ENCODE data around the gene ERGIC3. TPM values are rescaled to one million over a fixed set of nuclear protein-coding genes. Genes with fewer than 3 reads are reported as not detected.

Gene ERGIC3
- total and polyA plus RNA-seq, 10 of the 15 experiments (the other 5 are each of a cell fraction or from before 2014, with no cell fraction given) = 90.4 to 210 (median 139) TPM

GRCh38 chr20:35546127-35546526 is 4.2 kb downstream of the ERGIC3 start:
- ChIA-PET POLR2A (no interaction called here), RAD21 (ENCODE audit: unreplicated experiment) (no interaction called here), SMC1A (ENCODE audit: uncharacterized antibody, unreplicated experiment) (no interaction called here), CTCF (no interaction called here)
- WGBS (ENCODE audit: insufficient coverage, insufficient replicate concordance, low lambda C conversion rate, missing lambda C conversion rate) = 45% methylated on average over 1 of the region's 1 CpG
- H3K9me3 ChIP-seq (replicated peaks; ENCODE audit: control insufficient read depth, insufficient read depth, low read length) = no peaks in the 10 kb centered on the region
- BruUV-seq (replicated peaks) = no TSS peak
- in situ Hi-C loops (cut with MboI) (no loop called here), intact Hi-C loops (cut with micrococcal nuclease; ENCODE audit: unreplicated experiment) (no loop called here)
- no peak overlapping the region for H3K9ac ChIP-seq (ENCODE audit: control insufficient read depth, insufficient read depth, low read length)
- ATAC-seq = no peak
- no peak overlapping the region for H3K4me3 ChIP-seq
- TF ChIP-seq CUX1 (IDR thresholded peaks at IDR 0.05; ENCODE audit: insufficient replicate concordance, low read depth, low read length) (no peak), NFYB (IDR thresholded peaks at IDR 0.05; ENCODE audit: insufficient read depth, low read depth, low read length) (no peak), BMI1 (IDR thresholded peaks at IDR 0.05; ENCODE audit: borderline replicate concordance) (no peak), MYB (IDR thresholded peaks at IDR 0.05; ENCODE audit: borderline replicate concordance, low read depth, low read length) (no peak), RUNX3 (IDR thresholded peaks at IDR 0.05; ENCODE audit: low read length) (no peak), ZNF217 (IDR thresholded peaks at IDR 0.05) (no peak), REST (IDR thresholded peaks at IDR 0.05; ENCODE audit: low read depth, low read length) (no peak), HDGF (IDR thresholded peaks at IDR 0.05) (no peak), ZBED1 (IDR thresholded peaks at IDR 0.05; ENCODE audit: borderline replicate concordance) (no peak), CREM (IDR thresholded peaks at IDR 0.05; ENCODE audit: low read depth) (no peak)
- TF ChIP-seq, protein P1, sequence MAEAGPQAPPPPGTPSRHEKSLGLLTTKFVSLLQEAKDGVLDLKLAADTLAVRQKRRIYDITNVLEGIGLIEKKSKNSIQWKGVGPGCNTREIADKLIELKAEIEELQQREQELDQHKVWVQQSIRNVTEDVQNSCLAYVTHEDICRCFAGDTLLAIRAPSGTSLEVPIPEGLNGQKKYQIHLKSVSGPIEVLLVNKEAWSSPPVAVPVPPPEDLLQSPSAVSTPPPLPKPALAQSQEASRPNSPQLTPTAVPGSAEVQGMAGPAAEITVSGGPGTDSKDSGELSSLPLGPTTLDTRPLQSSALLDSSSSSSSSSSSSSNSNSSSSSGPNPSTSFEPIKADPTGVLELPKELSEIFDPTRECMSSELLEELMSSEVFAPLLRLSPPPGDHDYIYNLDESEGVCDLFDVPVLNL (IDR thresholded peaks at IDR 0.05; ENCODE audit: low read depth, low read length) = no peak
- TF ChIP-seq, protein P2, sequence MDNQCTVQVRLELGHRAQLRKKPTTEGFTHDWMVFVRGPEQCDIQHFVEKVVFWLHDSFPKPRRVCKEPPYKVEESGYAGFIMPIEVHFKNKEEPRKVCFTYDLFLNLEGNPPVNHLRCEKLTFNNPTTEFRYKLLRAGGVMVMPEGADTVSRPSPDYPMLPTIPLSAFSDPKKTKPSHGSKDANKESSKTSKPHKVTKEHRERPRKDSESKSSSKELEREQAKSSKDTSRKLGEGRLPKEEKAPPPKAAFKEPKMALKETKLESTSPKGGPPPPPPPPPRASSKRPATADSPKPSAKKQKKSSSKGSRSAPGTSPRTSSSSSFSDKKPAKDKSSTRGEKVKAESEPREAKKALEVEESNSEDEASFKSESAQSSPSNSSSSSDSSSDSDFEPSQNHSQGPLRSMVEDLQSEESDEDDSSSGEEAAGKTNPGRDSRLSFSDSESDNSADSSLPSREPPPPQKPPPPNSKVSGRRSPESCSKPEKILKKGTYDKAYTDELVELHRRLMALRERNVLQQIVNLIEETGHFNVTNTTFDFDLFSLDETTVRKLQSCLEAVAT (IDR thresholded peaks at IDR 0.05) = no peak
- H3K79me2 ChIP-seq (ENCODE audit: control insufficient read depth, insufficient read depth, low read length) = peaks cover 6% of the 10 kb centered on the region; the same call in 1 of the 2 replicates
- H3K4me2 ChIP-seq (ENCODE audit: control insufficient read depth, insufficient read depth) = no peak overlapping the region
- peaks cover 12% of the 10 kb centered on the region for H3K4me1 ChIP-seq (ENCODE audit: control insufficient read depth, insufficient read depth, low read length)
- DNase-seq (ENCODE audit: low read depth, low spot score) = no peak
- H4K20me1 ChIP-seq (ENCODE audit: control insufficient read depth, insufficient read depth) = no peaks in the 10 kb centered on the region
- H3K27me3 ChIP-seq (replicated peaks in 1 of 2; ENCODE audit: control insufficient read depth in 2 of 2, insufficient read depth in 2 of 2, low read length in 1 of 2) = no peaks in the 10 kb centered on the region
- peaks cover 6 to 7% of the 10 kb centered on the region in 2 experiments for H3K36me3 ChIP-seq (ENCODE audit: control insufficient read depth in 2 of 2, insufficient read depth in 2 of 2, low read length in 1 of 2)
- no peak overlapping the region for H2AFZ ChIP-seq (ENCODE audit: control insufficient read depth, low read depth, low read length)
- H3K27ac ChIP-seq (ENCODE audit: control insufficient read depth, insufficient read depth) = no peak overlapping the region
- no peak for FAIRE-seq

Measured in GM12878 (cell line).